GM19395 (cell line): ENCODE results near the gene LRRC37A3.
A peak's percentile ranks its signal among the peaks of the same experiment; 100 is the strongest.
"Not testable (repeated sequence)": the region's sequence is repeated elsewhere in the genome, so short reads cannot be mapped to it uniquely, and the experiment has no call there.

Source experiments
- ATAC-seq: cut with Tn5 transposase; IDR thresholded peaks from one replicate; pipeline ENCODE4 v1.9.1; 2021; ENCODE audit warnings: mild to moderate bottlenecking, moderate library complexity; ENCODE audit not compliant: unreplicated experiment

LRRC37A3 gene

GRCh38 chr17:64919289-64920025 is at the start of gene LRRC37A3:
Gene LRRC37A3 (minus strand): TSS chr17:64919478. CDS start chr17:64897257, 22,221 bp downstream.
- peak; percentile 89 for ATAC-seq

- peak; percentile 87 for ATAC-seq
These were observed 46.6 kb upstream of the LRRC37A3 start for GRCh38 chr17:64965873-64966287.

- not testable (repeated sequence) for ATAC-seq
These were observed 46.1 kb upstream of the LRRC37A3 start for GRCh38 chr17:64965256-64965872.

GRCh38 chr17:64964796-64965195 is 45.5 kb upstream of the LRRC37A3 start:
- ATAC-seq = no peak

GRCh38 chr17:64963814-64964213 is 44.5 kb upstream of the LRRC37A3 start:
- not testable (repeated sequence) for ATAC-seq

- peak; percentile 41 for ATAC-seq
These were observed 42.5 kb upstream of the LRRC37A3 start for GRCh38 chr17:64961563-64962378.

GRCh38 chr17:64951877-64952276 is 32.6 kb upstream of the LRRC37A3 start:
- ATAC-seq = no peak

- ATAC-seq = no peak
These were observed 31.6 kb upstream of the LRRC37A3 start for GRCh38 chr17:64950871-64951270.

GRCh38 chr17:64947152-64947551 is 27.9 kb upstream of the LRRC37A3 start:
- no peak for ATAC-seq

GRCh38 chr17:64941761-64942160 is 22.5 kb upstream of the LRRC37A3 start:
- ATAC-seq = no peak

GRCh38 chr17:64941045-64941444 is 21.8 kb upstream of the LRRC37A3 start:
- ATAC-seq = no peak

GRCh38 chr17:64940055-64940454 is 20.8 kb upstream of the LRRC37A3 start:
- no peak for ATAC-seq

- ATAC-seq = peak; percentile 62
These were observed 19.7 kb upstream of the LRRC37A3 start for GRCh38 chr17:64938925-64939474.

GRCh38 chr17:64938290-64938689 is 19.0 kb upstream of the LRRC37A3 start:
- ATAC-seq = no peak

- ATAC-seq = no peak
These were observed 16.8 kb upstream of the LRRC37A3 start for GRCh38 chr17:64936117-64936516.

GRCh38 chr17:64934284-64934778 is 15.1 kb upstream of the LRRC37A3 start:
- ATAC-seq = not testable (repeated sequence)

- not testable (repeated sequence) for ATAC-seq
These were observed 13.6 kb upstream of the LRRC37A3 start for GRCh38 chr17:64932850-64933249.

- not testable (repeated sequence) for ATAC-seq
These were observed 11.1 kb upstream of the LRRC37A3 start for GRCh38 chr17:64930374-64930773.

GRCh38 chr17:64929419-64930209 is 10.3 kb upstream of the LRRC37A3 start:
- not testable (repeated sequence) for ATAC-seq

- ATAC-seq = not testable (repeated sequence)
These were observed 9.4 kb upstream of the LRRC37A3 start for GRCh38 chr17:64928701-64929100.
